GM19463 (cell line): ENCODE data around the gene TPBGL.

ENCODE experiments used
- ATAC-seq: cut with Tn5 transposase; IDR thresholded peaks from one replicate; pipeline ENCODE4 v1.9.1; 2021; ENCODE audit warnings: mild to moderate bottlenecking, moderate library complexity; ENCODE audit not compliant: unreplicated experiment

The TPBGL gene

GRCh38 chr11:75289511-75289760 lies 48.9 kb downstream of the TPBGL start:
- no peak for ATAC-seq

- no peak for ATAC-seq
Observed at GRCh38 chr11:75289919-75290318, 49.3 kb downstream of the TPBGL start.

GRCh38 chr11:75291741-75292140 lies 51.2 kb downstream of the TPBGL start:
- ATAC-seq = no peak

GRCh38 chr11:75292943-75293342 lies 52.4 kb downstream of the TPBGL start:
- no peak for ATAC-seq
